ENCODE data around the gene KBTBD8. TPM values are rescaled to one million over a fixed set of nuclear protein-coding genes. Genes with fewer than 3 reads are reported as not detected.

Gene KBTBD8
- total RNA-seq, 4 donors from 2014 or later, result 0.84 to 3.1 (median 1.6) TPM

DNA sequence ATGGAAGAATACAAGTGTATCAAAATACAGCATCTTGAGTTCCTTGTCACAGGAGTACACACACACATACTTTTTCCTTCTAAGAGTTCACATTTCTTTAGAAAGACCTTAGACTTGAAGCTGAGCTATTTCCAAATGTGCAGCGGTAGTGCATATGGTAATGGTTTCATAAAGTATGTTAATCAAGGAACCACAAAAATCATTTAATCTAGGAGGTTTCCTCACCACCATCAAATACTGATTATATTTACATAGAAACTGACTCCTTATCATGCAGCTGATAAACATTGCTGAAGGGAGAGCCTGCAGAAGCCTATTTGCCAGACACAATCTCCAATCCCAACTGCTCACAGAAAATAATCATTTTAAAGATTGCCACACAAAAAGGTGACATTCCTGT, 40.0 kb upstream of the KBTBD8 start:
- DNase-seq (ENCODE audit: low spot score) (no peak), ATAC-seq (ENCODE audit: low FRiP score) (no peak)
- TF ChIP-seq, protein P1, sequence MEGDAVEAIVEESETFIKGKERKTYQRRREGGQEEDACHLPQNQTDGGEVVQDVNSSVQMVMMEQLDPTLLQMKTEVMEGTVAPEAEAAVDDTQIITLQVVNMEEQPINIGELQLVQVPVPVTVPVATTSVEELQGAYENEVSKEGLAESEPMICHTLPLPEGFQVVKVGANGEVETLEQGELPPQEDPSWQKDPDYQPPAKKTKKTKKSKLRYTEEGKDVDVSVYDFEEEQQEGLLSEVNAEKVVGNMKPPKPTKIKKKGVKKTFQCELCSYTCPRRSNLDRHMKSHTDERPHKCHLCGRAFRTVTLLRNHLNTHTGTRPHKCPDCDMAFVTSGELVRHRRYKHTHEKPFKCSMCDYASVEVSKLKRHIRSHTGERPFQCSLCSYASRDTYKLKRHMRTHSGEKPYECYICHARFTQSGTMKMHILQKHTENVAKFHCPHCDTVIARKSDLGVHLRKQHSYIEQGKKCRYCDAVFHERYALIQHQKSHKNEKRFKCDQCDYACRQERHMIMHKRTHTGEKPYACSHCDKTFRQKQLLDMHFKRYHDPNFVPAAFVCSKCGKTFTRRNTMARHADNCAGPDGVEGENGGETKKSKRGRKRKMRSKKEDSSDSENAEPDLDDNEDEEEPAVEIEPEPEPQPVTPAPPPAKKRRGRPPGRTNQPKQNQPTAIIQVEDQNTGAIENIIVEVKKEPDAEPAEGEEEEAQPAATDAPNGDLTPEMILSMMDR (IDR thresholded peaks at IDR 0.05), result no peak

DNA sequence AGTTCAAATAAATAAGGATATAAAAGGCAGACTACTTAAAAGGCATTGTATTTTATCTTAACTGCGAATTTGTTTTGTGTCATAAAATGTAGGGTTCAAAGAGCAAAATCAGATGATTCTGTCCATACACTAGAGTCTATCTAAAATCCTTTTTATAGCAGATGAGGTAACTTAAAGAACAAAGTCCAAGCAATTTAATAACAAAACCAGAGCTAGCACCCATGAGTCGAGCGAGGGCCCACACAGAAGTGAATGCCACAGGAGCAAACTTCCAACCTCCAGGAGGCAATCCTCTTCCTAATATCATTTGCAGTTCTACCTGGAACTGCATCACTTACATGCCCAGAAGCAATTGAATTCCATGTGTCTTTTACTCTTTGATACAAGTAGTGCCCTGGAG, 35.4 kb upstream of the KBTBD8 start:
- TF ChIP-seq, protein P1 (IDR thresholded peaks at IDR 0.05), result no peak
- DNase-seq (ENCODE audit: low spot score) (no peak), ATAC-seq (ENCODE audit: low FRiP score) (no peak)

DNA sequence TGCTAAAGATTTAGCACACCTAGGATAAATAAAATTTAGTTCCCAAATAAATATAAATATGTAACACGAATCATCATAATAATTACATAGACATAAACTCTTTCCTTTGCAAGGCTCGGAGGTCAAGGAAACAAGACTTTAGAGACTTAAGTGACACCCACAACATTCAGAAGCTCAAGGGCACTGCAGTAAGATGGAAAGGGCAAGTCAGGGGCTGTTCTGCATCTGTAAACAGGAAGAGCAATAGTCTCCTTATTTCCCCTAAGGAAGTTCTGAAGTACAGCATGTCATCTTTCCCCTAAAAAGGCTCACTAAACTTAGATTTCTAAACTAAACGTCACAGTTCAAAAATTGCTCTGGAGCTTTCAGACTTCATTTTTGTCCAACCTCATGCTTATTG, 26.9 kb upstream of the KBTBD8 start:
- DNase-seq (ENCODE audit: low spot score) (no peak), ATAC-seq (ENCODE audit: low FRiP score) (no peak)

DNA sequence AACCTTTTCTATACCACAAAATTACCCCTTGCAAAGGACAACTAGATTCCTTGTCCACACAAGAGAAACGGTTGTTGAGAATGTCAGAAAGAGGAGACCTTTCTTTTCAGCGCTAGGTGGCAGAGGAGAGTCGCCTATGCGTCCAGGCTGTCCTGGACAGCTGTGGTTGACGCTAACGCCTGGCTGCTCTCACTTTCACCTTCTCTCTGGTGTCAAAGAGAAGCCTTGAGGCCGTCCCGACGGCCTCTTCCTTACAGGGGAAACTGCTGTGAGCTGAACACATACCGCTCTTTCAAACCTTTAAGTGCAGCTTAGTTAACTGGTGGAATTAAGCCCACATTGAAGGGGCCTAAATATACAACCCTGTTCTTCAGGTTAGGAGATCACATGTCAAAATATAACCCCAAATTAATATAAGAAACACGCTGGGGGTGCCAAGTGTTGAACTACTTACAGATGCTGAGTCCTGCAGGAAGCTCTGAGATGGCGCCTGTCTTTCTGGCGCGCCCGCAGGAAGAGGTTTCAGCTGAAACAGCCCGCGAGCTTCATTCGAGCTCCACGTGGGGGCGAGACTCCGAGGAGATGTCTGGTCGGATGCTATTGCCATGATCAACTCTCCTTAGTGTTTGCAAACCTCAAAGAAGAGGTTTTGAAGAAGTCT, 26.1 kb upstream of the KBTBD8 start:
- ATAC-seq (ENCODE audit: low FRiP score) (peak; percentile 94), DNase-seq (ENCODE audit: low spot score) (no peak)
- TF ChIP-seq, protein P1 (IDR thresholded peaks at IDR 0.05), result peak in 1 of 3 donors; percentile 57

More for the DNA sequence above, 26.9 kb upstream of the KBTBD8 start:
- TF ChIP-seq, protein P1 (IDR thresholded peaks at IDR 0.05), result no peak

DNA sequence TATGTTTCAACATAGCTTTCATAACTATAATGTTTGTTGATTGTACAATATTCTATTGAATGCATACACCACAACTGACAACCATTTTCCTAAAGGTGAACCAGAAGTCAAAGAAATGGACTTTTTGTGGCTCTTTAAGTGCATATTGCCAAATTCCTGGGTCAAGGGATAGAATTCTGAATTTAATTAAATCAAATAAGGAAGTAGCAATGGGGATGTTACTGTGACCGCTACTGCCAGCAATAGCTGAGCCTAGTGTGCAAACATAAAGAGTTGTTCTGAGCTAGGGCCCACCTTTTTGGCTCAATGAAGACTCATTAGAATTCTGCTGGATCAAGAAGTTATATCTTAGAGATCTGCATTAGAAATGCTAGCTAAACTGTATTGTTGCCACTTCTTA, 17.3 kb upstream of the KBTBD8 start:
- ATAC-seq (ENCODE audit: low FRiP score) (no peak), DNase-seq (ENCODE audit: low spot score) (no peak)
- TF ChIP-seq, protein P1 (IDR thresholded peaks at IDR 0.05), result no peak

DNA sequence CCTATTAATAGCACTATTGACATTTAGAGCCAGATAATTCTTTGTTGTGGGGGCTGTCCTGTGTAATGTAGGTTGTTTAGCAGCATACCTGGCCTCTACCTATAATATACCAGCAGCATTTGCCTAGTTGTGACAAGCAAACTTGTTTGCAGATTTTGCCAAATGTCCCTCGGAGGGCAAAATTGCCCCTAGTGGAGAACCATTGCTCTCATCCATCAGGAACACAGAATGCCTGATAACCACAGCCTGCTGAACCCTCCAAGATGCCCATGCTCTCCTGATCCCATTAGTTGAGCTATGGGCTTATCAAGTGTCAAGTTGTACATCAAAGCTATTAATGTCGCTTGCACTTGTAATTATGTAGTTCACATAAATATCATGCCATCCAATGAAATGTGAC, 15.0 kb upstream of the KBTBD8 start:
- DNase-seq (ENCODE audit: low spot score) (no peak), ATAC-seq (ENCODE audit: low FRiP score) (no peak)
- TF ChIP-seq, protein P1 (IDR thresholded peaks at IDR 0.05), result no peak

DNA sequence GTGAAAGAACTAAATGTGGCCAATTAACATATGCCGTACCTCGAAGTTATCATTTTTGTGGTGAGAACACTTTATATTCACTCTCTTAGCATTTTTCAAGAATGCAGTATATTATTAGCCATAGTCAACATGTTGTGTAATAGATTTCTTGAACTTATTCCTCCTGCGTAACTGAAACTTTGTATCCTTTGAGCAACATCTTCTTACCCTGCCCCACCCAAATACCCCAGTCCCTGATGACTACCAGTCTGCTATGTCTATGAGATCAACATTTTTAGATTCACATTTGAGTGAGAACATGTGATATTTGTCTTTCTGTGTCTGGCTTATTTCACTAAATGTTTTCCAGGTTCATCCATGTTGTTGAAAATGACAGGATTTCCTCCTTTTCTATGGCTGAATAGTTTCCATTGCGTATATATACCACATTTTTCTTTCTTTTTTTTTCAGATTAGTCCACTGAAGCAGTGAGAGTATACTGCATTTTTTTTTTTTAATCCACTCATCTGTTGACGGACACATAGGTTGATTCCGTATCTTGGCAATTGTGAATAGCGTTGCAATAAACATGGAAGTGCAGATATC, 12.7 kb upstream of the KBTBD8 start:
- TF ChIP-seq, protein P1 (IDR thresholded peaks at IDR 0.05), result no peak
- DNase-seq (ENCODE audit: low spot score), result no peak
- no peak for ATAC-seq (ENCODE audit: low FRiP score)

Data from omental fat pad (tissue), 4 donors.